Peyer's patch (tissue), 4 donors: Measurements from ENCODE around the gene HEPHL1. TPM values are rescaled to one million over a fixed set of nuclear protein-coding genes. Genes with fewer than 3 reads are reported as not detected.

ENCODE experiments used
- DNase-seq, 3 donors: peaks; one replicate each; pipeline ENCODE4 v3.0.0-alpha.2; 2017 to 2019
- H3K27ac ChIP-seq, 4 donors: fragments of 200-600 bp; sonication (generic); one replicate each; pipeline ENCODE4 v1.5.1; 2016 to 2019
- H3K27me3 ChIP-seq, 2 donors: fragments of 200-600 bp; sonication (generic); one replicate each; pipeline ENCODE4 v1.5.1; 2019
- H3K36me3 ChIP-seq, 3 donors: fragments of 200-600 bp; sonication (generic); one replicate each; pipeline ENCODE4 v1.5.1; 2016 to 2019
- H3K4me1 ChIP-seq, 4 donors: fragments of 200-600 bp; sonication (generic); one replicate each; pipeline ENCODE4 v1.5.1; 2016 to 2019
- H3K4me3 ChIP-seq, 4 donors: fragments of 200-600 bp; sonication (generic); 1 replicate in 3 of 4; 2 replicates in 1 of 4; pipeline ENCODE4 v1.5.1; 2016 to 2019; ENCODE audit warnings: mild to moderate bottlenecking in 1 of 4
- H3K9me3 ChIP-seq, 4 donors: fragments of 200-600 bp; sonication (generic); one replicate each; pipeline ENCODE4 v1.5.1; 2016 to 2019; ENCODE audit warnings: mild to moderate bottlenecking in 1 of 4
- POLR2A ChIP-seq, 2 donors: fragments of 450-650 bp; IDR thresholded peaks; one replicate each; pipeline ENCODE4 v1.5.1; 2017; ENCODE audit warnings: antibody characterized with exemption in 2 of 2, mild to moderate bottlenecking in 2 of 2, moderate library complexity in 2 of 2
- total RNA-seq, 4 donors: library from RNA; depleted of rRNA; stranded (reverse); fragments of >200 nt; gene quantifications; one replicate each; pipeline ENCODE4 v1.1.0, GENCODE V29; 2016
- TF ChIP-seq, protein P1 (sequence below), 6 experiments: fragments of 450-650 bp in 4 of 6; fragments of 200-600 bp in 2 of 6; sonication (generic) in 1 of 6; IDR thresholded peaks; one replicate each; pipeline ENCODE4 v1.5.1; 2017 to 2019; ENCODE audit warnings: antibody characterized with exemption in 6 of 6, mild to moderate bottlenecking in 3 of 6, moderate library complexity in 1 of 6

HEPHL1 gene
- total RNA-seq, 4 donors from 2014 or later, result not detected

DNA sequence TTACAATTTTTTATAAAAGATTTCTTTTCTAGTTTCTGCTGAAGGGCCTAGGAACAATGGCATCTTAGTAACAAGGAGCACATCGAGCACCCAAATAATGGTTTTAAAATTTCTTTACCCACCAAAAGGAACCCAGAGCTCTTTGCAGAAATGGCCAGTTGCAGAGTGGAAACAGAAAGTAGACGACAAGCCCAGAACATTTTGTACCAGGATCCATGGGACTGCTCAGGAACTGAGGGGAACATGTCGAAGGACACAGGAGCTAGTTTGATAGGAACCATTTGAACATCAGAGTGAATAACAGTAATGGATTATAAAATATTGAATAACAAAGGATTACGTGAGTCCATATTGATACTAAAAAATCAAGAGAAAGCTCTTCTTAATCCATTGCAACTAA lies 124.8 kb downstream of the HEPHL1 start:
- H3K27me3 ChIP-seq, result no peaks in the 10 kb centered on the region
- TF ChIP-seq, protein P1, sequence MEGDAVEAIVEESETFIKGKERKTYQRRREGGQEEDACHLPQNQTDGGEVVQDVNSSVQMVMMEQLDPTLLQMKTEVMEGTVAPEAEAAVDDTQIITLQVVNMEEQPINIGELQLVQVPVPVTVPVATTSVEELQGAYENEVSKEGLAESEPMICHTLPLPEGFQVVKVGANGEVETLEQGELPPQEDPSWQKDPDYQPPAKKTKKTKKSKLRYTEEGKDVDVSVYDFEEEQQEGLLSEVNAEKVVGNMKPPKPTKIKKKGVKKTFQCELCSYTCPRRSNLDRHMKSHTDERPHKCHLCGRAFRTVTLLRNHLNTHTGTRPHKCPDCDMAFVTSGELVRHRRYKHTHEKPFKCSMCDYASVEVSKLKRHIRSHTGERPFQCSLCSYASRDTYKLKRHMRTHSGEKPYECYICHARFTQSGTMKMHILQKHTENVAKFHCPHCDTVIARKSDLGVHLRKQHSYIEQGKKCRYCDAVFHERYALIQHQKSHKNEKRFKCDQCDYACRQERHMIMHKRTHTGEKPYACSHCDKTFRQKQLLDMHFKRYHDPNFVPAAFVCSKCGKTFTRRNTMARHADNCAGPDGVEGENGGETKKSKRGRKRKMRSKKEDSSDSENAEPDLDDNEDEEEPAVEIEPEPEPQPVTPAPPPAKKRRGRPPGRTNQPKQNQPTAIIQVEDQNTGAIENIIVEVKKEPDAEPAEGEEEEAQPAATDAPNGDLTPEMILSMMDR (IDR thresholded peaks at IDR 0.05), result no peak
- TF ChIP-seq POLR2A (IDR thresholded peaks at IDR 0.05), result no peak
- H3K4me1 ChIP-seq, result peaks cover 0 to 7% (median 2%) of the 10 kb centered on the region in 4 donors
- no peak for DNase-seq
- H3K4me3 ChIP-seq, result no peak overlapping the region
- no peaks in the 10 kb centered on the region for H3K36me3 ChIP-seq
- H3K9me3 ChIP-seq, result no peaks in the 10 kb centered on the region
- H3K27ac ChIP-seq, result no peak overlapping the region

- Histone ChIP-seq H3K27ac (no peak overlapping the region), H3K4me1 (peaks cover 0 to 20% (median 2%) of the 10 kb centered on the region in 4 donors), H3K4me3 (no peak overlapping the region), H3K36me3 (no peaks in the 10 kb centered on the region), H3K9me3 (no peaks in the 10 kb centered on the region), H3K27me3 (no peaks in the 10 kb centered on the region)
- no peak for TF ChIP-seq POLR2A (IDR thresholded peaks at IDR 0.05)
- TF ChIP-seq, protein P1 (IDR thresholded peaks at IDR 0.05), result no peak
- DNase-seq, result no peak
Observed at GRCh38 chr11:94147433-94147845, 126.3 kb downstream of the HEPHL1 start.

GRCh38 chr11:94148189-94148588 lies 127.0 kb downstream of the HEPHL1 start:
- Histone ChIP-seq H3K27me3 (no peaks in the 10 kb centered on the region), H3K9me3 (no peaks in the 10 kb centered on the region), H3K4me1 (peaks cover 0 to 23% (median 2%) of the 10 kb centered on the region in 4 donors), H3K4me3 (no peak overlapping the region), H3K36me3 (no peaks in the 10 kb centered on the region), H3K27ac (no peak overlapping the region)
- no peak for TF ChIP-seq POLR2A (IDR thresholded peaks at IDR 0.05)
- TF ChIP-seq, protein P1 (IDR thresholded peaks at IDR 0.05), result no peak
- DNase-seq, result no peak

- H3K4me1 ChIP-seq, result peaks cover 0 to 23% (median 2%) of the 10 kb centered on the region in 4 donors
- H3K4me3 ChIP-seq, result no peak overlapping the region
- H3K27ac ChIP-seq, result no peak overlapping the region
Observed at GRCh38 chr11:94149431-94150017, 128.4 kb downstream of the HEPHL1 start.

DNA sequence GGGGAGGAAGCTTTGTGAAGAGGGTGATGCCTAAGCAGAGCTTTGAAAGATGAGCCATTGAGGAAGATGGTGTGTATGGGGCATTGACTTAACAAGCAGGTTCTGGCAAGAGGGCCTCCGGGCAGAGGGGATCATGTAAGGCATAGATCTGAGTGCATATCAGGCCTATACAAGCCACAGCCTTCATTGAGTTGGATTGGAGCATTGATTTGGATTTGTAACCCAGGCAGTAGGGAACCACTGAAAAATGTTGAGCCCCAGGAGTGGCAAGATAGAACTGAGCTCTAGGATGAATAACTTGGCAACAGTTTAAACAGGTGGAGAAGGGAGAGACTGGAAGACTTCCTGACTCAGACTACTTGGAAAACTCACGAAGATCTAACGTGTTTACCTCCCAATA lies 128.9 kb downstream of the HEPHL1 start:
- peaks cover 0 to 23% (median 2%) of the 10 kb centered on the region in 4 donors for H3K4me1 ChIP-seq
- H3K36me3 ChIP-seq, result no peaks in the 10 kb centered on the region
- no peaks in the 10 kb centered on the region for H3K27me3 ChIP-seq
- DNase-seq, result no peak
- H3K4me3 ChIP-seq, result no peak overlapping the region
- TF ChIP-seq POLR2A (IDR thresholded peaks at IDR 0.05), result no peak
- no peaks in the 10 kb centered on the region for H3K9me3 ChIP-seq
- no peak overlapping the region for H3K27ac ChIP-seq

More at GRCh38 chr11:94149431-94150017, 128.4 kb downstream of the HEPHL1 start:
- Histone ChIP-seq H3K36me3 (no peaks in the 10 kb centered on the region), H3K9me3 (no peaks in the 10 kb centered on the region), H3K27me3 (no peaks in the 10 kb centered on the region)
- DNase-seq, result no peak
- TF ChIP-seq, protein P1 (IDR thresholded peaks at IDR 0.05), result no peak
- no peak for TF ChIP-seq POLR2A (IDR thresholded peaks at IDR 0.05)

GRCh38 chr11:94150704-94151685 lies 129.8 kb downstream of the HEPHL1 start:
- Histone ChIP-seq H3K4me3 (no peak overlapping the region), H3K27ac (no peak overlapping the region), H3K36me3 (no peaks in the 10 kb centered on the region), H3K4me1 (peaks cover 0 to 23% (median 2%) of the 10 kb centered on the region in 4 donors), H3K27me3 (no peaks in the 10 kb centered on the region), H3K9me3 (no peaks in the 10 kb centered on the region)
- DNase-seq, result no peak
- TF ChIP-seq, protein P1 (IDR thresholded peaks at IDR 0.05), result no peak
- TF ChIP-seq POLR2A (IDR thresholded peaks at IDR 0.05), result no peak
